Posterior cingulate gyrus (tissue), 11 donors: Measurements from ENCODE around the gene ADAP1.
"Not testable (repeated sequence)": the region's sequence is repeated elsewhere in the genome, so short reads cannot be mapped to it uniquely, and the experiment has no call there.

ENCODE experiments used
- DNase-seq, 10 donors: peaks; one replicate each; pipeline versions ENCODE4 v3.0.0 to v3.0.0-alpha.2; 2020 to 2021; ENCODE audit warnings: mixed read lengths in 3 of 10
- intact Hi-C: fragments of 100-400 bp; cut with DNase I; formaldehyde crosslinking; loops from one replicate; pipeline ENCODE4 v1.15.1; 2023

The ADAP1 gene, protein sequence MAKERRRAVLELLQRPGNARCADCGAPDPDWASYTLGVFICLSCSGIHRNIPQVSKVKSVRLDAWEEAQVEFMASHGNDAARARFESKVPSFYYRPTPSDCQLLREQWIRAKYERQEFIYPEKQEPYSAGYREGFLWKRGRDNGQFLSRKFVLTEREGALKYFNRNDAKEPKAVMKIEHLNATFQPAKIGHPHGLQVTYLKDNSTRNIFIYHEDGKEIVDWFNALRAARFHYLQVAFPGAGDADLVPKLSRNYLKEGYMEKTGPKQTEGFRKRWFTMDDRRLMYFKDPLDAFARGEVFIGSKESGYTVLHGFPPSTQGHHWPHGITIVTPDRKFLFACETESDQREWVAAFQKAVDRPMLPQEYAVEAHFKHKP

DNA sequence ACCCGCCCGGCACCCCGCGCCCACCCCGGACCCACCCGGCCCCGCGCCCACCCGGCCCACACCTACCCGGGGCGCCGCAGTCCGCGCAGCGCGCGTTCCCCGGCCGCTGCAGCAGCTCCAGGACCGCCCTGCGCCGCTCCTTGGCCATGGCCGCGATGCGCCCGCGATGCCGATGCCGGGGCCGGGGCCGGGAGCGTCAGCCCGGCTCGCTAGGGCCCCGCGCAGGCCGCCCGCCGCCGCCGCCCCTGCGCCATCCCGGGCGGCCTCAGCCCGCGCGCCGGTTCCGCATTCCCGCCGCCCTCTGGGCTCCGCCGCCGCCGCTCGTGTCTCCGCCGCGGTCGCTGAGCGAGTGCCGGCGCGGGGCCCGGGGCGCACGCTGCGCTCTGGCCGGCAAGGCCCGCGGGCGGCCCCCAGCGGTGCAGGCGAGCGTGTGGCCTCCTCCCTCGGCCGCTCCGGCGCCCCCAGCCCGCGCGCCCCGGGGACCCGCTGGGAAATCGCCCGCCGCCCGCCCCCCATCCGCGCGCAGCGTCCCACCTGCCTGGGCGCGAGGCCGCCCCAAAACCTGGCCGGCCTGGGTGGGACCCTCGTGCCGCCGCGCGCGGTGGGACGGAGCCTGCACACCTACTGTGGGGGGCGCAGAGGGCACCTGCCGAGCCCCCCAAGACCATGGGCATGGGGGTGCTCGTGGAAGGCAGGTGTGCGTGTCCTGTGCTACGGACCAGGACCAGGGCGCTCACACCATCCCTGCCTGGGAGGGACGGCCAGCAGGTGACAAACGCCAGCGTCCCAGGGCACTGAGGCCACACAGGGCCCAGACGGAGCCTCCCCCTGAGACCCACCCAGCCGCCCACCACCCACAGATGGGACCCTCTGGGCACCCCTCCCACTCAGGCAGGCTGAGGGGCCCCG lies at the start of gene ADAP1:
ADAP1 (minus strand) TSS at position 351 of the 909 bp plus-strand sequence; CDS start at position 148, 203 bp downstream.
- DNase-seq, result peak in 6 of 10 donors; percentile 49 to 95 (median 78)
- intact Hi-C loops, result loop anchor here (2.0 kb wide), 1 partner anchor 42 kb away; no protein-coding TSS in a partner anchor

GRCh38 chr7:1002445-1002844 lies 48.0 kb upstream of the ADAP1 start:
- intact Hi-C loops, DNase-seq: not testable (repeated sequence)

GRCh38 chr7:1002026-1002425 lies 47.5 kb upstream of the ADAP1 start:
- intact Hi-C loops, DNase-seq: not testable (repeated sequence)

GRCh38 chr7:1001069-1001770 lies 46.7 kb upstream of the ADAP1 start:
- intact Hi-C loops, DNase-seq: not testable (repeated sequence)

DNA sequence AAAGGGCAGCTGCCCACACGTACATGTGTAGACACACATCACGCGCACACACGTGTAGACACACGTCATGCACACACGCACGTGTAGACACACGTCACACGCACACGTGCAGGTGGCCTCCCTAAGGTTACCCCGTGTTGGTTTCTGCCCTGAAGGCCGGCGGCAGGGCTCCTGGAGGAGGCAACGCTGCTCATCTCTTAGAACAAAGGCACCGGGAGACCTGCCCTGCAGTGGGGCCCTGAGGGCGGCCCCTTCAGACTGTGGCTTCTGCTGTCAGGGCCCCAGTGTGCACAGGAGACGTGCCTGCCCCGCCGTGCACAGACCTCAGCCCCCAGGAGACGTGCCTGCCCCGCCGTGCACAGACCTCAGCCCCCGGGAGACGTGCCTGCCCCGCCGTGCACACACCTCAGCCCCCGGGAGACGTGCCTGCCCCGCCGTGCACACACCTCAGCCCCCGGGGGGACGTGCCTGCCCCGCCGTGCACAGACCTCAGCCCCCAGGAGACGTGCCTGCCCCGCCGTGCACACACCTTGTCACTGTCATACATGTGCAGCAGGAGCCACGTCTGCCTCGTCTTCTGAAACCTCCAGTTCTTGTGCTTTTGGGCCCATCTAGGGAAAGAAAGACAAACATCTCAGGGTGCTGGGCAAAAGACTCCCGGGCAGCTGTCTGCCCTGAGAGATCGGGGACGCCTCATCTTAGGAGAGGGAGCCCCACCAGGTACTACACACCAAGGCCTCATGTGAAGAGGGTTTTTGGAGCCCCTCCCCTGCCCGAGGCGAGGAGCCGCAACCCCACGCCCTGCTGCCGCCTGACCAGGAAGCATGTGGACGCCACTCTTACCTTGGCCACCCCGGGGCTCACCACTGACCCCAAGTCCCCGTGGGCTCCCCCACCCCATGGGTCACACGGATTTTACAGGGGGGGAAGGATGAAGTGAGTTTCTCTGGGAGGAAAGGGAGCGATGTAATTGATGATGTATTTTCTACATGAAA lies 45.8 kb upstream of the ADAP1 start:
- intact Hi-C loops, result no loop called here
- no peak for DNase-seq

DNA sequence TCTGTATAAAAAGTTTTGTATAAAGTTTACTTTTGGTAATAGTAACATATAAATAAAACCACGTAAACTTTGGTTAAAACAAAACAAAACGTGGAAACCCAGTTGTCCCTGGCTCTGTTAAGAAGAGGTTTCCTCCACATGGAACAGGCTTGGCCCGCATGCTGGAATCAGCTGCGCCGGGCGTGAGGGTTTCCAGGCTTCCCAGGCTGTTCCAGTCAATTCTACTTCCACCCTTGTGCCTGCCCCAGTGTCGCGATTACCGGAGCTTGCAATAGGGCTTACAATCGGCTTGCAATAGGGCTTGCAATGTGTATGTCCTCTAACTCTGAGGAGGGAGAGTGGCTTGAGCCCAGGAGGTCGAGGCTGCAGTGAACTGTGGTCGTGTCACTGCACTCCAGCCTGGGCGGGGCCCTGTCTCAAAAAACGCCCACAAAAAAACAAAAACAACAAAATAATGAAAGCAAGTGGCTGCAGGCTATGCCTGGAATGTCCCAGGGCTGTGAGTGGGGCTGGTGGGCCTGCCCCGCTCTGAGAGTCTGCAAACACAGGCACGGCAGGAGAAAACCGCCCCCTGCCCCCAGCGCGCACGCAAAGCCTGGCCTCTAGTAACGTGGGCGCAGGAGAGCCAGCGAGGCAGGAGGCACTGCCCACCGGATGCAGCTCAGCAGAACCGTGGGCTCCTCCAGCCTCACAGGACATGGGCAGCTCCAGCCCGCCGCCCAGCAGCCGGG lies 44.8 kb upstream of the ADAP1 start:
- no peak for DNase-seq
- intact Hi-C loops, result no loop called here

DNA sequence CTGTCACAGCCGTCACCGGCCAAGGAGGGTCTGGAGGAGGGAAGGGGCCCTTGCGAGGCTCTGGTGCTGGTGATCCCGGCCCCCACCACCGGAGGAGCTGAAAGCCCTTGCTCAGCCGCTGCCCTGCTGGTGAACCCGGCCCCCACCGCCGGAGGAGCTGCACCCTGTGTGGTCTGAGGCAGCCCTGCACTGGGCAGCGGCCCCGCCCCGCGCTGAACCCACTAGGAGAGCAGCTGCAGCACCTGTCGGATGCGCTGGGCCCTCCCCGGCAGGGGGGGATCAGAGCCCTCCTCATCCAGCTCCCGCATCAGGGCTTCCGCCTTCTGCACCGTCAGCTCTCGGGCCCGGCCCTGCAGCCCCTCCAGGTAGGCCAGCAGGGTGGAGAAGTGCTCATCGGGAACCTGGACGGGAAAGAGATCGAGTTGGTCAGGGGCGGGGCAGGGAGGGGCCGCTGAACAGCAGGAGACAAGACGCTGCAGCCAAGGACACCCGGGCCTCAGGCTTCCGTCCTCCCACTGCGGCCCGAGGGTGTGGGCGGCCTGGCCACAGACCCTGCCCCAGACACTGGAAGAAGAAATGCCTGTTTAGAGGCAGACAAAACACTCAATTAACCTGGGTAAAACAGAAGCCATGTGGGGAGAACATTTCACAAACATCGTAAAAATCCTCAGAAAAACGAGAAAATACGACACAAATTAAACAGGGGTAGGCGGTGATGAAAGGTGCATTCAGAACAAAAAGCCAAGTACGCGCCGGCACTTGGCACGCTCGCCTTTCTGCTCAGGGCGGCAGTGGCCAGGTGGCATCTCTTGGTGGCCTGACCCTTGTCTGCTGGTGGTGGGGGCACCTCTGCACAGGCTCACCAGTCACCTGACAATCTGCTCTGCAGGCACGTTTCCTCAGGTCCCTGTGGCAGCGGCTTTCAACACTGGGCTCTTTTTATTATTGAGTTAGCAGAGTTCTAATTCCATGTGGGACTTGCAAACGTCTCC lies 43.2 kb upstream of the ADAP1 start:
- intact Hi-C loops, result no loop called here
- no peak for DNase-seq

DNA sequence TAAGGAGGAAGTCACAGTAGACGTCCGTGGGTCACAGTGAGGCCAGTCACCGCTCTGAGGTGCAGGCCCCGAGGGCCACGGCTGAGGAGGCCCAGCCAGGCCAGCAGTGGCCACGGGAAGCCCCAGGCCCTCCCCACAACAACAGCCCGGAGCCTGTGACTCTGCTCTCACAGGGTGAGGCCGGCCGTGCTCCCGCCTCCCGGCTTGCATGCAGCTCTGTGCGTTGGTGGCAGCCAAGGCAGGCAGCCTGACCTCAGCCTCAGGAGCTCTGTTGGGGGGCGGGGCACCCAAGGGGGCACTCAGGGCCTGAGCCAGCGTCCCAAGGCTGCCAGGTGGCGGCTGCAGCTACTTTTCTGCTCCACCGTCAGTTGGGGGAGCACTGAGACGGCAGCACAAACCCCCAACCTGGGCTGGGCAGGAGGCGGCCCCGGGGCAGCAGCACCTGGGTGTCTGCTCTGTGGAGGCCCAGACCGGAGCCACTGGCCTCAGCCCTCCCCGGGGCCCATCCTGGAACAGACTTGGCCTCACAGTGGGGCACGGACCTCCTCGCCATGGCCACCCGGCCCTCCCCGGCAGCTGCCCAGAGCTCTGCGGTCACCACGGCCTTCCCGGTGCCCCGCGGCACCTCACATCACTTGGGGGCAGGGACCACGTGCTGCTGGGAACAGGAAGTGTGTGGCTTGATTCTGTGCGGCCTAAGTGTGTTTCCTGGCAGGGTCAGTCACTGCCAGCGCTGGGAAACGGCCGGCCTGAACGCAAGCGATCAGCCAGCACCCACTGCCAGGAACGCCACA lies 41.8 kb upstream of the ADAP1 start:
- DNase-seq, result no peak
- intact Hi-C loops, result no loop called here

DNA sequence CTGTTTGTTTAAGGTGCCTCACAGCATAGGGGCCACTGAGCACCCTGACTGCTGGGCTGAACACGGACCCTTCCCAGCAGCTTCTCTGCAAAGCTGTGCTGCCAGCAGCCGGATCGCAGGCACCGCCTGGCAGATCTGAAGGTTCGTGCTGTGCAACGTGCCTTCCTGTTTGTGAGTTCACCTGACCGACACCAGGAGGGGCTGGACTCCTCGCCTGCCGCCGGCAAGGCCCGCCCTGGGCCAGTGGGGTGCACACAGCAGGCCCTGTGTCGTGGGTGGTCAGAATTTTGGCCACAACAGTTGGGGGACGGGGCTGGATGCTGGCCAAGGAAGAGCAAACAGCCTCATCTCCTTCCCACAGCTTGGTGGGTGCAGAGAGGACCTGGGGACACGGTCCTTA lies 41.1 kb upstream of the ADAP1 start:
- DNase-seq, result no peak
- intact Hi-C loops, result no loop called here

- intact Hi-C loops, result loop anchor here (5.0 kb wide), 1 partner anchor 148 kb away; no protein-coding TSS in a partner anchor
- DNase-seq, result no peak
These were observed 40.3 kb upstream of the ADAP1 start for GRCh38 chr7:994592-995308.

- intact Hi-C loops, result loop anchor here (1.0 to 5.0 kb wide), 2 partner anchors 72 to 149 kb away; no protein-coding TSS in a partner anchor
- DNase-seq, result peak; percentile 94 to 100 (median 99)
These were observed 38.5 kb upstream of the ADAP1 start for GRCh38 chr7:992709-993607.

DNA sequence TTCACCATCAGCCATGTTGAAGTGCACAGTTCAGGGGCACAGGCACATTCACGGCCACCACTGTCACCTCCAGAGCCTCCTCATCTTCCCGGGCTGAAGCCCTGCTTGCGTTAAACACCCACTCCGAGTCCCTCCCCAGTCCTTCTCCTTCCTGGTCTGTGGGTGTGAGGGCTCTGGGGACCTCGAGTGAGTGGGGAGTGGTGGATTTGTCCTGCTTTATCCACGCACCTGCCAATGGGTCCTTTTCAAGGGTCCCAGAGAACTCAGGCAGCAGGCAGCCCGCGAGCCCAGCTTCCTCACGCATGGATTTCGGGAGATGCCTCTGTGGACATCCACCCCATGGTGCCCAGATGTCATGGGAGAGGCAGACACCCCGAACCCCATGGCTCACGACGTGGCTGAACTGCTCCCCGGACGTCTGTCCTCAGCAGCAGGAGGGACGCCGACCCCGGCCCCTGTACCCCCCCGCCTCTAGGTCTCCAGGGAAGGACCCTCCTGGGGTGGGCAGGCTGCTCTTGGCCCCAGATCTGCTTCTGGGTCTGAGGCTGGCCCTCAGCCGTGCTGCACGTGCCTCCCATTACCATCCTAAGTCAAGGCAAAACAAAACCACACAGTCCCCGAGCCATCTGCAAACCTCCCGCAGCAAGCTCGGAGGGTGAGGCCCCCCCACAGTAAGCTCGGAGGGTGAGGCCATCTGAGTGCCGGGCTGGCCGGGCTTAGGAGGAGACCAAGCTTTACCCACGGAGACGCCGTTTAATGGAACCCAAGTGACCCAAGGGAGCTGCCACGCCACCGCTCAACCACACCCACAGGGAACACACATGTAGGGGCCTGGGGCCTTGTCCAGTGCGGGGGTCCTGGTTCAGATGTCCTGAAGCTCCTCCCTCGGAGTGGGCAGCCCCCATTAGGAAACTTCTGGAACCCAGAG lies 37.5 kb upstream of the ADAP1 start:
- DNase-seq, result no peak
- intact Hi-C loops, result loop anchor here (5.0 kb wide), 1 partner anchor 150 kb away; no protein-coding TSS in a partner anchor

DNA sequence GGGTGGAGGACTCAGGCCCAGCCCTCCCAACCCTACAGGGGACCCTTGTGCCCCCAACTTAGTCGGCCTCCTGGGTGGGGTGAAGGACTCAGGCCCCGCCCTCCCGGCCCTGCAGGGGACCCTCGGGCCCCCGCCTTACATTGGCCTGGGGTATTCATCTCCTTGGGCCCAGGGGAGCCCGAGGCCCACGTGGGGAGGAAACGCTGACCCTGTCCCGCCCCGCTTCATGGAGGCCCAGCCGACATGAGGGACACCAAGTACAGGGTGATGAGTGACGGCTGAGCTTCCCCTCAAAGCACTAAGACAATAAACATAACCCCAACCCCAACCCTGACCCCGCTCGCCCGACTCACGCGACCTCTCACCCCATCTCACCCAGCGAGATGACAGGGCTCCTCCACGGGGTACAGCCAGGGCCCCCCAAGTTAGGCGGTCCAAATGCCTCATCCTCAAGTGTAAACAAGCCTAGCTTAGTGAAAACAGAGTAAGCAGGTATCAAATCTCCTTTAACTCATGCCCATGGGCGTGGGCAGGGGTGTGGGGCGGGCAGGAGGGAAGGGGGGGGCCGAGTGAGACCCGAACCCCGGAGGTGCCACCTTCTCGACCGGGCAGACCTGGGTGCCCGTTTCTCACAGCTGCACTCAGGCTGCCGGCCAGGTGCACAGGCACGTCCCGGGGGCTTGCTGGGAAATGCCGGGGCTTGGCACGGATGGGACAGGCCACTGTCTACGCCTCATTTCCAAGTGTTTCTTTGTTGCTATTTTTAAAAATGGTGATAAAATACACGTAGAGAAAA lies 36.7 kb upstream of the ADAP1 start:
- no peak for DNase-seq
- intact Hi-C loops, result loop anchor here (5.0 kb wide), 1 partner anchor 151 kb away; no protein-coding TSS in a partner anchor
